Caki2 (cell line): ENCODE results near the gene PLAAT1. TPM values are rescaled to one million over a fixed set of nuclear protein-coding genes. Genes with fewer than 3 reads are reported as not detected.

Source experiments
- DNase-seq: peaks from one replicate; pipeline ENCODE4 v3.0.0-alpha.2; 2015; ENCODE audit warnings: low read depth
- in situ Hi-C: cut with HindIII; loops from 2 replicates; pipeline ENCODE4 v1.10.0; 2016; ENCODE audit warnings: low sequenced_read_pairs, low pct_unique_long_range_greater_than_20kb, mixed read lengths
- total RNA-seq: library from RNA; depleted of rRNA; stranded (reverse); fragments of >200 nt; shearing (Covaris generic); gene quantifications from 2 replicates; pipeline ENCODE4 v1.2.3, GENCODE V29; 2014; ENCODE audit warnings: low replicate concordance; rRNA removed

The PLAAT1 gene
- total RNA-seq, 1 experiment from 2014 or later, result 6.0 TPM

DNA sequence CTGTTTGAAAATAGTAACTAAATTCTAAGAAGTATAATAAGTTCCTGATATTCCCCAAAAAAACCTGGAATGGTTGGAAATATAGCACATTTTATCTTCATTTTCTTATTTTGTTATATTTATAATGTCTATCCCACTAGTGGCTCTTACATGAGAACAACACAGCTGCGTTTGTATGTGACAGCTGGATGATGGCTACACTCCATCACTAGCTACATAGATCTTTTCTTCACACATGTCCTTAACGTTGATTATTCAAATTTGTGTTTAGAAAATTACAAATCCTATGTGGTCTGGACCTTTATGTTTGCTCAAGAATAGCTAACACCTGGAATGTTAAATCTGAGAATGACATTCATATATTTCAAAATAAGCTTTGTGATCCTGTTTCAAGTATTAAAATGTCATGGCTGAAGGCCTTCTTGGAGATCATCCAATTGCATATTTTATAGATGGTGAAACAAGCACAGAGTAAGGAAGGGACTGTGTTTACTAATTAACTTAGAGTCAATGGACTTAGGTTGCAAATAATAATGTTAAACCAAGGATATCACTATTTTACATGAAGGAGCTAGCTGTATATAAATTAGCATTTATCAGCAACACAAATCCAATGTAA, 76.8 kb downstream of the PLAAT1 start:
- peak; percentile 7 for DNase-seq

More for the DNA sequence above, 76.8 kb downstream of the PLAAT1 start:
- in situ Hi-C loops, result no loop called here

Other genes with a start within 250 kb of the PLAAT1 start
- not detected in 2 replicates for gene ATP13A5, start 137.5 kb downstream of the PLAAT1 start, total RNA-seq